ENCODE measurements around the gene PBX2.
"Not testable (repeated sequence)": the region's sequence is repeated elsewhere in the genome, so short reads cannot be mapped to it uniquely, and the experiment has no call there.

Gene PBX2, protein sequence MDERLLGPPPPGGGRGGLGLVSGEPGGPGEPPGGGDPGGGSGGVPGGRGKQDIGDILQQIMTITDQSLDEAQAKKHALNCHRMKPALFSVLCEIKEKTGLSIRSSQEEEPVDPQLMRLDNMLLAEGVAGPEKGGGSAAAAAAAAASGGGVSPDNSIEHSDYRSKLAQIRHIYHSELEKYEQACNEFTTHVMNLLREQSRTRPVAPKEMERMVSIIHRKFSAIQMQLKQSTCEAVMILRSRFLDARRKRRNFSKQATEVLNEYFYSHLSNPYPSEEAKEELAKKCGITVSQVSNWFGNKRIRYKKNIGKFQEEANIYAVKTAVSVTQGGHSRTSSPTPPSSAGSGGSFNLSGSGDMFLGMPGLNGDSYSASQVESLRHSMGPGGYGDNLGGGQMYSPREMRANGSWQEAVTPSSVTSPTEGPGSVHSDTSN

DNA sequence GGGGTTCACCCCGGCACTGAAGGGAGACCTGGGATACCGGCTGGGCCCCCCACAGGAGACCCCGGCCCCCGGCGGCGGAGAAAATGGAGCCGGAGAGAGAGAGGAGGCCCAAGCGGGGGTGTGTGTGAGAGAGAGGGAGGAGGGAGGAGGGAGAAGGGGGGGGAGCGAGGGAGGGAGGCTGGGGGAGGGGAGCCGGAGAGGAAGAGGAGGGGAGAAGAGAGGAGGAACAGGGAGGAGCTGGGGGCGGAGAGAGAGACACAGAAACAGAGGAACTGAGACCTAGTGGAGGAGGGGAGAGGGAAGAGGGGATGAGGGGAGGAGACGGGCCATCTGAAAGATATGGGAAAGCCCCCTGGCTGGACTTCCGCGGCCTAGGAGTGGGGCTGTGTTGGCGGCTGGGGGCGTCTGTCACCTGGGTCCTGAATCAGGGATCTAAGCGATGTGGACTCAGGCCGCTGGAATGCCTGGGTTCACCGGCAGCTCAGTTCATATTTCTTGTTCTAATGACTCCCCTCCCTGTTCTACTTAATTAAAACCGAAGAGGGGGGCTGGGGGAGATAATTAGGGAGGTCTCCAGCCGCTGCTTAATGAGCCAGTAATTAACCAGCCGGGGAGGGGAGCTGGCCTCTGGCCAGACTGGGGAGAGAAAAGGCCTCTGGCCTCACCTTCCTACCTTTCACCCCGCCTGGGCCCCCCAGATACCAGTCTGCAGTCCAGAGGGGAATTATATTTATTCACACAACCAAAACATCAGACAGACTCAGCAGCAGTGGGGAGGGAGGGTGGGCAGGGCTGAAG is at the start of gene PBX2:
Gene PBX2, minus strand, starts transcription at position 149 of the 798 bp plus-strand sequence. CDS start 287 bp downstream, outside the sequence.
- in situ Hi-C loops (cut with MboI; ENCODE audit: low sequenced_read_pairs): no loop called here

DNA sequence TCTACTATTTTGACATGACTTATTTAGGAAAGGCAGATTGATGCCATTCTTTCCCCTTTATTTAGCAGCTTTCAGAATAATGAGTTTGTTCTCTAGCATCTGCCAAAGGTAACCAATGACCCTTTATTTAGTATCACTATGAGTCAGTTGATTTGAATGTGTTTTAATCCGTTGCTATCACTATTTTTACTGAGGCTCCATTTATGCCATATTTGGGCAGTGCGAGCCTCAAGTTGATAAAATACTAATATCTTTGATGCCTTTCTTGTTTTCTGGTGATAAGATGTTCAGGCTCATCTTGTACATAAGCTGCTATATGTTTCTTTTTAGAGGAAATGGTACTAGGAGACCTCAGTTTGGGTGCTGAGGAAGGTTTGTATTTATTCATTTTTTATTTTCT is 49.5 kb upstream of the PBX2 start:
- in situ Hi-C loops (cut with MboI; ENCODE audit: low sequenced_read_pairs): no loop called here

DNA sequence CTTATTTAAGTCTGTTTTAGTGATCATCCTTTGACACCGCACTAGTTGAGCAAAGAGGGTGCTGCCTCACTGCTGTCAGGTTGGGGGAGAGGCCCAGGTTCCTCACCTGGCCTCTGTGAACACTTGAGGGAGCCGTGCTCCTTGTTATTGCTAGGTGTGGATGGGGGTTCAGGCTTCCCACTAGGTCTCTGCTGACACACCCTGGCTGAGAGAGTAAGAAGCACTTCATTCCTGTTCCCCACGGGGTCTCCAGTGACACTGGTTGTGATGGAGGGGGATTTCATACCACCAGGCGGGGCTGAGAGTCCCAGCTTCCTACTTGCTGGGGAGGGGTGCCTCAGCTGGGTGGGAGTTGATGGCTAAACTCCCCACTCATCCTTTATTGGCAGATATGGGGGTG is 44.9 kb upstream of the PBX2 start:
- in situ Hi-C loops (cut with MboI; ENCODE audit: low sequenced_read_pairs): no loop called here

DNA sequence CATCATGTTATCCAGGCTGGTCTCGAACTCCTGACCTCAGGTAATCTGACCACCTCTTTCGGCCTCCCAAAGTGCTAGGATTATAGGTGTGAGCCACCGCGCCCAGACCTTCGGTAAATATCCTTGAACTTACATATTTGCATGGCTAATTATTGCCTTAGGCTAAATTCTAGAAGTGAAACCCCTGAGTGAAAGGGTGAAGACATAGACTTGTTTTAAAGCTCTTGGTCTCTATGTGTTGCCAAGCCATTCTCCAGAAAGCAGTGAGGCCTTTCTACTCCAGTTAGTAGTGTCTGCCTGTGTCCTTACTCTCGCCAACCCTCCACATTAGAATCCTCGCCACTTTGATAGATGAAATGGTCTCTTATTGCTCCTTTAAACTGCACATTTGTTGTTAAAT is 36.4 kb upstream of the PBX2 start:
- in situ Hi-C loops (cut with MboI; ENCODE audit: low sequenced_read_pairs): no loop called here

DNA sequence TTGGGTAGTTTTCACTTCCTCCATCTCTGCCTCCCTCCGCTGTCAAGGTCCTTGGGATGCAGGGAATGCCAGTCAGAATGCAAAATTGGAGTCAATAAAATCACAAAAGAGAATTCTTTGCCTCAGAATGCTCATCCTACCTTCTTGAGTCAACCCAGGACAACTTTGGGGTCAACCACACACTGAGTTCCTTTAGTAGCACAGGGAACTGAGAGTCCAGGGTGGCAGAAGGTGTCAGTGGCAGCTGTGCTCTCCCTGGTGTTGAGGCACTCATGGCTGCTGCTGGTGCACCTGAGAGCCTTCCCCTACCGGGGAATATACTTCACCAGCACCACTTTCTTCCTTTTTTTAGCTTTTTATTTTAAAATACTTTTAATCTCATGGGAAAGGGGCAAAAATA is 34.7 kb upstream of the PBX2 start:
- in situ Hi-C loops (cut with MboI; ENCODE audit: low sequenced_read_pairs): no loop called here

DNA sequence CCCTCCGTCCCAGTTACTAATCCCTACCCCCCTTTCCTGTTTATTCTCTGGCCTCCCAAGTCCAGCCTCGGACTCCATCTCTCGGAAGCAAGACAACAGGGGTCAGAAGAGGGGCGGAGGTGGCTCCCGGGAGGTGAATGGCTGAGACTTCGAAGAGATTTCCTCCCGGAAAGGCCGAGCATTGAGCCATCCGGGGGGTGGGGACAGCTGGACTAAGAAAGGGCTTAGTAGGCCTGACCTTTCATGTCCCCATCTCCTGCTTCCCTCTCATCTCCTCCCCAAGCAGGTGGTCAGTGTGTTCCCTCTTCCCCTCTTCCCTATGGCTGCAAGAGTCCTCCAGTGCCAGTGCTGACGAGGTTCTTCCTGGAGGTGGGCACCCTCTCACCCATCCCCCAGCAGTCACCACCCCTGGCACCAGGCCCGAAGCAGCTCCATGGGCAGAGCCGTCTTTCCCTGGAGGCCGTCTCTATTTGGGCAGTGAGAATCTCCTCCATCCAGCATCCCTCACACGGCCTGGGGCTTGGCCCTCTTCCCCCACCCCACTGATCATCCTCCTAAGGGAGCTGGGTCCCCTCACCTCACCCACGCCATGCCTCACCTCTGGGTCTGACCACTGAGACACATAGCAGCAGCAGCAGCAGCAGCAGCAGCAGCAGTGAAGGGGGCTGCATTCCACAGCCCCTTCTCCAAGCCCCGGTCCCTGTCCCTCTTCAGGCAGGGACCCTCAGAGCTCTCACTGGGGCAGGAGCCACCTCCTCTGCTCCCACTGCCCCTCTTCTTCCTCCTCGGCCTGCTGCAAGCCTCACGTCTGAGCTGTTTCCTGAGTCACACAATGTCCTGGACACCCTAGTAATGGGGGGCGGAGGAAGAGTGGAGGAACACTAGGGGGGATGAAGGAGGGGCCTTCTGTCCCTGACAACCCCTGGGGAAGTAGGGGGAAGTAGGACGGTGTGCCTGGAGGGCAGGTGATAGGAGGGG is 33.5 kb upstream of the PBX2 start, which contains the start of gene NOTCH4:
Gene NOTCH4, minus strand, starts transcription at position 810 of the 978 bp plus-strand sequence. Its CDS starts 139 bp downstream, at position 671.
- in situ Hi-C loops (cut with MboI; ENCODE audit: low sequenced_read_pairs): no loop called here

DNA sequence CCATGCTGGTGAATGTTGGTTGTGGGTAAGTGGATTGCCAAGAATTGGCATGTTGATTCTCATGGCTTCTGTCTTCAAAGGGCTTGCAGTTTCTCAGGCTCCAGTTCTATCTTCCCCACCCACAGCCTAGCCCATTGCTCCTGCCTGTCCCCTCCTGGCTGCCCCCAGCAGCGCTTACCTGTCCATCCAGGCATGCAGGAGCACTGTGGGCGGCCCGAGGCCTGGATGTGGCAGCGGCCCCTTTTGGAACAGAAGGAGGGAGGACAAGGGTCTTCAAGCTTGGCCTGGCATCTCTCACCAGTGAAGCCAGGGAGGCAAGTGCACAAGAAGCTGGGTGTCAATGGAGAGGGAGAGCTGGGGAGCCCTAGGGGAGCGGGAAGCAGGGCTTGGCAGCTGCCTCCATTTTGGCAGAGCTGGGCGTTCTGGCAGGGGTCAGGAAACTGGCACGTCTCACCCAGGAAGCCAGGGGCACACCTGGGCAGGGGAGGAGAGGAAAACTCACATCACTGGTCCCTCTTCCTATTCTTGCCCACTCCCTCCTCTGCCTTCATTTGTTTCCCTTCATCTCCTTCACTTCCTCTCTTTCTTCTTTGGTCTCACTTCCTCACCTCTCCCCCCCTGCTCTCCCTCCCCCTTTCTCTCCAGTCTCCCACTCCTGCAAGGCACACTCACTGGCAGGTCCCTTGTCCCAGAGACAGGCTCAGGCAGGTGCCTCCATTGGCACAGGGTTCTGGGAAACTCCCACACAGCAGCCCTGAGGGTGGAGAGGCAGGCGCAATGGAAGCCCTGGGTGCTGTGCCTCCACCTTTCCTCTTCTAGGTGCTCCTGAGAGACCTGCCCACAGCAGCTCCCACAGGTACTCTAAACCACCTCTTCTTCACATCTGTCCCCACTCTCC is 32.6 kb upstream of the PBX2 start:
- in situ Hi-C loops (cut with MboI; ENCODE audit: low sequenced_read_pairs): no loop called here

DNA sequence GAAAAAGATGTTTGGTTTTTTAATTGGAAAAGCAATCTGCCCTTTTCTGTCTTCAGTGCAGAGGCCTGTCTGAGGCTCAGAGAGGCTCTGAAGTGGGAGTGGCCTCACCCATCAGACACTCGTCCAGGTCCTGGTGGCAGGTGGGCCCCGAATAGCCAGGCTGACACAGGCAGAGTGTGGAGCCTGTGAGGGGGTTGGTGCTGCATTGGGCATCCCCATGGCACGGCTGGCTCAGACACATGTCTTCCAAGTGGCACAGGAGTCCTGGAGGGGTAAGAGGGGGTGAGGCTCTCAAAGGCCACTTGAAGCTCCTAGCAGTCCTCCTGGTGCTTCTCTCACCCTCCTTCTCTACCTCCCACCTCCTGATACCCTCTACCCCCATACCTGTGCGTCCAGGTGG is 30.0 kb upstream of the PBX2 start:
- in situ Hi-C loops (cut with MboI; ENCODE audit: low sequenced_read_pairs): no loop called here

DNA sequence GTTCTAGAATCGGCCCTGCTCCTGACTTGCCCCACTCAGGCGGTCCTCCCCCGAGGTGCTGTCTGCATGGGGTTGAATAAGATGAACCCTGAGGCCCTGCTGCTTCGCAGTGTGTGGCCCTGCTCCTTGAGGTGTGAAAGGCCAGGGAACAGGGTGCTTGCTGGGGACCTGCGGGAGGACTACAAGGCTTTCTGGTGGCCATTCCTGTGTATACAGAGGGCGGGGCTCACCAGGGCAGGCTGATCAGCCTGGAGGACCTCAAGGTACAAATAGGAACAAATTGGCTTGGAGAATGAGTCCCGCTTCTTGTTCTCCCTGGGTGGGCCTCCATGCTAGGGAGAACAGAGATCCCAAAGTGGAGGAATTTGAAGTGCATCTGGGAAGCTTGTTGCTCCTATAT is 28.2 kb upstream of the PBX2 start:
- in situ Hi-C loops (cut with MboI; ENCODE audit: low sequenced_read_pairs): no loop called here

DNA sequence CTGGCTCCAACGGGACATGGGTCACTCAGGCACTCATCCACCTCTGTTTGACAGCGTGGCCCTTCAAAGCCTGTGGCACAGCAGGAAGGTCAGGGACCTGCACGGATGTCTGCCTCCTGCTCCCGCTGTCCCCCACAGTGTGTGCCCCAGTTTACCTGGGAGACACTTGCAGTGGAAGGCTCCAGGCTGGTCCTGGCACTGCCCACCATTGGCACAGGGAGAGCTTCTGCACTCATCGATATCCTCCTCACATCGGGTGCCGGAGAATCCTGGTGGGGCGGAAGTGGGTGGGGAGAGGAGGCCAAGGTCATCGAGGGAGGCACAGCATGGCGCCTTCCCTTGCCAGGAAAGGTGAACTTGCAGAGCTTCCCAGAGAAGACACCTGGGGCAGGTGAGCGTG is 27.0 kb upstream of the PBX2 start:
- in situ Hi-C loops (cut with MboI; ENCODE audit: low sequenced_read_pairs): no loop called here

DNA sequence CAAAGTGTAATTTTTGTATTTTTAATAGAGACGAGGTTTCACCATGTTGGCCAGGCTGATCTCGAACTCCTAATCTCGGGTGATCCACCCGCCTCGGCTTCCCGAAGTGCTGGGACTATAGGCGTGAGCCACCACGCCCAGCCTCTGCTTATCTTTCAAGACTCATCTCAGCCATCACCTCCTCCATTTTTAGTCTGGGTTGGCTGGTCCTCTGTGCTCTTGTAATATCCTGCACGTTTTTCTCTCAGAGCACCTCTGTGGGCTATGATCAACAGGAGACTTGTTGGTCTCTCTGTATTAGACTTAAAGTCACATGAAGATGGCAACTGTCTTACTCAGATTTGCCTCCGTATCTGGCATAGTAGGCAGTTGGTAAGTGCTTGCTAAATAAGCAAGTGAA is 26.3 kb upstream of the PBX2 start:
- in situ Hi-C loops (cut with MboI; ENCODE audit: low sequenced_read_pairs): no loop called here

DNA sequence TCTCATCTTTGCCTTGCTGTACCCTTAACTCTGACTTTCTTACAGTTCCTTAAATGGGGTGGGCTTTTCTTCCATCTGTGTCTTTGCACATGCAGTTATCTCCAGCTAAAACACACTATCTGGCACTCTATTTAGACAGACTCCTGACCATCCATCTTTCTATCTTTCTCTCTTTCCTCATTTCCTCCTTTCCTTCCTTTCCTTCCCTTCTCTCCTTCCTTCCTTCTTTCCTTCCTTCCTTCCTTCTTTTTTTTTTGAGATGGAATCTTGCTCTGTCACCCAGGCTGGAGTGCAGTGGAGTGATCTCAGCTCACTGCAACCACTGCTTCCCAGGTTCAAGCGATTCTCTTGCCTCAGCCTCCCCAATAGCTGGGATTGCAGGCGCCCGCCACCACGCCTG is 25.6 kb upstream of the PBX2 start:
- in situ Hi-C loops (cut with MboI; ENCODE audit: low sequenced_read_pairs): no loop called here

DNA sequence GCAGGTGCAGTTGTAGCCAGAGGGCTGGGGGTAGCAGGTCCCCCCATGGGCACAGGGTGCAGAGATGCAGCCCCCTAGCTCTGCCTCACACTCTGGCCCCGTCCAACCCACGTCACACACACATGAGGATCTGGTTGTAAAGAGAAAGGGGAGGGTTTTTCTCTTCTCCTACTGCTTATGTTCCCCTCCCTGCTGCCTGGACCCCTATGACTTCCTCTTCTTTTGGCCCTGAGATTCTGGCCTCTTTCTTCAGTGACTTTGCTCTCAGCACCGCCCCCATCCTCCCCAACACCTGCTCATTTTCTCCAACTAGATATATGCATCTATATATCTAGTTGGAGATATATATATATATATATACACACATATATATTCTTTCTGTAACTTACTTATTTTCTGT is 24.1 kb upstream of the PBX2 start:
- in situ Hi-C loops (cut with MboI; ENCODE audit: low sequenced_read_pairs): no loop called here

DNA sequence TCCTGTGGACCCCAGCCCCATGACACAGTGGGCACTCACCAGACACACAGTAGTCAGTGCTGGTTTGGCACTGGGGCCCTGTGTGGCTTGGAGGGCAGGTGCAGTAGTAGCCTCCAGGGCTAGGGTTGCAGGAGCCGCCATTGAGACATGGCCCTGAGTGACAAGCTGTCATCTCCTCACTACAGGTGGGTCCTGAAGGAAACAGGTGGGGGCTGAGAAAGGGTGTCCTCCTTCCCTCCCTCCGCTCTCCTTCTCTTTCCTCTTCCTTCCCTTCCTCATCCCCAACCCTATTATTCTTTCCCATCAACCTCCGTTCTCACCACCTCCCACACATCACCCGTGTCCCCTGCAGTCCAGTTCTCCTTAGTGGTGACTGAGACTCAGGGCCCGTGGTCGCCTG is 23.6 kb upstream of the PBX2 start:
- in situ Hi-C loops (cut with MboI; ENCODE audit: low sequenced_read_pairs): no loop called here

DNA sequence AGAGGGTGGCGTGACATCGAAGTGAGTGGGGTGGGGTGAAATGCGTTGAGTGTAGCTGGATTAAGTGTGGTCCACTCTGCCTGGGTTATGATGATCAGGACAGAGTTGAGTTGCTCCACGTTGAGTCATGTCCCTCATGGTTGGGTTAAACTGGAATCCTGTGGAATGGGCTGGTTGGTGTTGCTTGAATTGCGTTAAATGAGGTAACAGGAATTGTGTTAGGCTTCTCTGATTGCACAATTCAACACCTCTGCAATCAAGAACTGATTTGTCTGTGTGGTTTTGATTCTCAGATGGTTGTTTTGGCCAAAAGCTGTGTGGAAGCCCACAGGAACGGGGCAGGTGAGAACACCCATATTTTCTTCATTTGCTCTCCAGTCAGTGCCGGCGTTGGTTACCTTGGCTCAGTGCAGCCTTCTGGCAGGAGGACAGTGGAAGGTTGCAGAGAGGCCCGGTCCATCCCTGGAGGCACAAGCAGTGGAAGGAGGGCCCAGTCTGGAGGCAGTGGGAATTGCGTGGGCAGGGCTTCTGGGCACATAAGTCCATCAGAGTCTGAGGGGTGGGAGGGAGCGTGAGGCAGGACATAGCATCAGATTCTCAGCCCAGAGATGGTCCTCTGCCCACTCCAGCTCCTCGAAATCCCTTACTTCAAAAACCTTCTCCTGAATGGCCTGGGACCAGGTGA is 22.2 kb upstream of the PBX2 start:
- in situ Hi-C loops (cut with MboI; ENCODE audit: low sequenced_read_pairs): no loop called here

DNA sequence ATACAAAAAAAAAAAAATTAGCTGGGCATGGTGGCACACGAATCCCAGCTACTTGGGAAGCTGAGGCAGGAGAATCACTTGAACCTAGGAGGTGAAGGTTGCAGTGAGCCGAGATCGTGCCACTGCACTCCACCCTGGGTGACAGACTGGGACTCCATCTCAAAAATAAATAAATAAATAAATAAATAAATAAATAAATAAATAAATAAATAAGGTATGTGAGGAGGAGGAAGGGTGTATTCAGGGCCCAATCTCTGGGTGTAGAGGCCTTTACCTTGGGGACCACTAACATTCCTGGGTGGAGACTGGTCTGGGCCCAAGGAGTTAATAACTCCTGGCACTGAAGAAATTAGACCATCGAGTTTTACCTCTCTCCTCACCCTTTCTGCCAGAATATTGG is 21.4 kb upstream of the PBX2 start:
- in situ Hi-C loops (cut with MboI; ENCODE audit: low sequenced_read_pairs): not testable (repeated sequence)

DNA sequence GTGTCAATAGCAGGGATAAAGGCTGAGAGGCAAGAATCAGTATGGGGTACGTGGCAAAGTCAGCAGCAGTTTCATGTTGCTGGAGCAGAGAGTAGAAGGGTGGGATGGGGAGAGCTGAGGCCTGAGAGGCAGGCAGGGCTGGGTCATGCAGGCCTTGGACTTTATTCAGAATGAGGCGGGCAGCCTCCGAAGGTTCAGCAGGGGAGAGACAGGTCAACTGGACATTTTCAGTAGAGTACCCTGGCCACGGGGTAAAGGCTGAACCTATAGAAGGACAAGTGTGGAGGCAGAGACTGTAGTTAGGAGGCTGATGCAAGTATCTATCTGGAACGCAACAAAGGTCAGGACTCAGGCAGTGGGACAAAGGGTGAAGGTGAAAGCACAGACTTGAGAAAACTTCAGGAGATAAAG is 20.2 kb upstream of the PBX2 start:
- in situ Hi-C loops (cut with MboI; ENCODE audit: low sequenced_read_pairs): no loop called here

DNA sequence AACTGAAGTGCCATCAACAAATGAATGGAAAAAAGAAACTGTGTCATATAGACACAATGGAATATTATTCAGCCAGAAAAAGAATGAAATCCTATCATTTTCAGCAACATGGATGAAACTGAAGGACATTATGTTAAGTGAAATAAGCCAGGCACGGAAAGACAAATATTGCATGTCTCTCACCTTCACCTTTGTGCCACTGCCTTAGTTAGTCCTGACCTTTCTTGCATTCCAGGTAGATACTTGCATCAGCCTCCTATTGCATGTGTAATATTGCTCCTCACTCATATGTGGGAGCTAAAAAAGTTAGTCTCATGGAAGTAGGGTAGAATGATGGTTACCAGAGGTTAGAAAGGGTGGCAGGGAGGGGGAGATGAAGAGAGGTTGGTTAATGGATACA is 19.0 kb upstream of the PBX2 start:
- in situ Hi-C loops (cut with MboI; ENCODE audit: low sequenced_read_pairs): no loop called here

DNA sequence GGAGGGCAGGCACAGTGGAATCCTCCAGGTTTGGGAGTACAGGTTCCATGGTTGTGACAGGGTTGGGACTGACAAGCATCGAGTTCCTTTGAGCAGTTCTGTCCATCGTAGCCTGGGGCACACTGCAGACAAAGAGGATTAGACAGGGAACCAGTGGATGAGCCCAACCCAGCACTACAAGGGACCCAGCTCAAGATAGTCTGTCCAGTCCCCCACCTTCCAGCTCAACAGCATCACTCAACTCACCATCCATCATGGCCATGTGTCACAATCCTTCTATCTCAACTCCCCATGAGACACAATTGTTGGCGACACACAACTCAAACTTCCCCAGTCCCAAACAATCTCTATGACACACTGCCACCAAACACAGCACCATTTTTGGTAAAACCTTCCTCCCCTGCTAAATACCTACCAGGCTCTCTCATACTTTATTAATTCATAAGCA is 14.3 kb upstream of the PBX2 start:
- in situ Hi-C loops (cut with MboI; ENCODE audit: low sequenced_read_pairs): no loop called here
